Activated T-cell treated with anti-CD3 and anti-CD28 coated beads for 4 hours (primary cell): ENCODE results near the gene PXDC1.
"Not testable (repeated sequence)": the region's sequence is repeated elsewhere in the genome, so short reads cannot be mapped to it uniquely, and the experiment has no call there.

Source experiments
- DNase-seq: peaks from one replicate; pipeline ENCODE4 v3.0.0-alpha.2; 2020

PXDC1 gene

GRCh38 chr6:3782876-3783832, 31.6 kb upstream of the PXDC1 start:
- DNase-seq = no peak

- DNase-seq = no peak
These were observed 30.0 kb upstream of the PXDC1 start for GRCh38 chr6:3781504-3781903.

- DNase-seq = no peak
These were observed 28.0 kb upstream of the PXDC1 start for GRCh38 chr6:3779574-3779849.

DNA sequence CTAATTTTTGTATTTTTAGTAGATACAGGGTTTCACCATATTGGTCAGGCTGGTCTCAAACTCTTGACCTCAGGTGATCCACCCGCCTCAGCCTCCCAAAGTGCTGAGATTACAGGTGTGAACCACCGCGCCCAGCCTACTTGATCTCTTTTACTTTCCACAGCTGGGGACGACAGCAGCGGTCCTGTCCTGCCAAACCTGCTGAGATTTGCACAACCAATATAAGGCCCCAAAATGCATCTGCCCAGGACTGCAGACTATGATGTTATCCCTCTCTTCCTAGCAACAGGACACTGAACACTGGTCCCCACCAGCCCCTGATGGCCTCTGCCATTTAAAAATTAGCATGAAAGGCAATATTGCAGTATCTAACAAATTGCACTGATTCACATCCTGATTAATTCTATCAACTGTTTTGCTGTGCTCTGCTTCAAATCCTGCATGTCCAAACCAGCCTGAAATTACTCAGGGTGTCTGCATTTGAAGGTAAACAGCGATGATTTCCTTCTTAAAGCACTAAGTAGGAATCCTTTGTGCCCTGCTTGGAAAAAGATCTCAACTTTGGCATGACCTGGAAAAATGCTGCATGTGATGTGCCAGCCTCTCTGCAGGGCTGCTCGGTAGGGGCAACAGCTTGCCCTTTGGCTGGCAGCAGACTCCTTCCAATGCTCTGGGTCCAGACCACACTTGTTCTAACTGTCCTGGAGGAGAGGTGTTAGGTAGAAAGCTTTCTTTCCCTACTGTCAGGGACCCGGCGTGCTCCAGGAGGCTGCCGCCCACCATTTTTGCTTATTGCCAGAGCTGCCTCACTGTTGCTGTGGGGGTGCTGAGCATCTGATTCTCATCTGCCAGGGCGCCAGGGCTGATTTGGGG, 27.4 kb upstream of the PXDC1 start:
- DNase-seq = no peak

DNA sequence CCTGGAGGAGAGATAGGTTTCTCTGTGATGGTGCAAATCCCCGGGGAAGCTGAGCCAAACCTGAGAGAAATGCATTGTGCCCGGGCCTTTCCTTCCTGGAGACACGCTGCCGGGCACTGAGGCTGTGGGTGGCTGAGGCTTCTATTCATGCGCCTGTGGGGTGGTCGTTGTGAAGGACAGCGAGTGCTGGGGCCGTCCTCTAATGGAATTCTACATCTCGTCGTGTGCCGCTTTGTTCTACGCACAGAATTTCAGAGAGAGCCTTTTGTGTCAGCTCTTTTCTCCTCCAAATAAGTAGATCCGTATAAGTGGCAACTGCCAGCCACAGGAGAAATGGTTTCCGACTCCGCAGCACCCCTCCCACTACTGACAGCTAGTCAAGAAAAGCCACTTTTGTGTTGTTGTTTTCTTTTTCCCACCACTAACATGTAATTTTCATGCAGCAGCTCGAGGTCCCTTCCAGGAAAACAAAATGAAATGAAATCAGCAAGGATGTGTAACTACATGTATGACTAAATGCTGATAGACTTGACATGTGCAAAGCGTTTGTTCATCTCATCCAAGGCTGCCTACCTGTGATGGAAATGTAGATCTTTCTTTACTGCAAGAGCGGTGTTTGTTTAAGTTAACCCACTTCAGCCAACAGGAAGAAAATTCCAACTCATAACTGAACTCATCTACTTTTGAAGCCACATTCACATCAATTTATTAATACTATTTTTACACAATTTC, 26.4 kb upstream of the PXDC1 start:
- DNase-seq = no peak

- DNase-seq = no peak
These were observed 25.5 kb upstream of the PXDC1 start for GRCh38 chr6:3776881-3777507.

DNA sequence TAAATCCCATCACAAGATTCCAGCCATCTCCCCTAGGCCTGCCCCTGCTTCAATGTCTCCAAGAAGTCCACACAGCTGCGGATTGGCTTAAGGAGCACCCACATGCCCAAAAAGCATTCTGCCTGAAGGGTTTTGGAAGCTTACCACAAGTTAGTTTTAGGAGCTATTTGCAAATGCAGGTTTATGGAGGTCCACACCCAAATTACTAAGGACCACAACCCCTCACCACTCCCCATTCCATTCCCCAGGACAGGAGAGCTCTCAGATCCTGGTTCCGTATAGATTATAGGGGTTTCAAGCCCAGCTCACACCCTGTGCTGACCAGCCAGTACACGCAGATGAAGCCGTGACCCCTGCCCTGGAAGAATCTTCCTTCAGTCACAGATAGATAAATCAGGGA, 24.3 kb upstream of the PXDC1 start:
- DNase-seq = no peak

GRCh38 chr6:3775386-3775785, 23.9 kb upstream of the PXDC1 start:
- no peak for DNase-seq

- no peak for DNase-seq
These were observed 22.3 kb upstream of the PXDC1 start for GRCh38 chr6:3773678-3774298.

DNA sequence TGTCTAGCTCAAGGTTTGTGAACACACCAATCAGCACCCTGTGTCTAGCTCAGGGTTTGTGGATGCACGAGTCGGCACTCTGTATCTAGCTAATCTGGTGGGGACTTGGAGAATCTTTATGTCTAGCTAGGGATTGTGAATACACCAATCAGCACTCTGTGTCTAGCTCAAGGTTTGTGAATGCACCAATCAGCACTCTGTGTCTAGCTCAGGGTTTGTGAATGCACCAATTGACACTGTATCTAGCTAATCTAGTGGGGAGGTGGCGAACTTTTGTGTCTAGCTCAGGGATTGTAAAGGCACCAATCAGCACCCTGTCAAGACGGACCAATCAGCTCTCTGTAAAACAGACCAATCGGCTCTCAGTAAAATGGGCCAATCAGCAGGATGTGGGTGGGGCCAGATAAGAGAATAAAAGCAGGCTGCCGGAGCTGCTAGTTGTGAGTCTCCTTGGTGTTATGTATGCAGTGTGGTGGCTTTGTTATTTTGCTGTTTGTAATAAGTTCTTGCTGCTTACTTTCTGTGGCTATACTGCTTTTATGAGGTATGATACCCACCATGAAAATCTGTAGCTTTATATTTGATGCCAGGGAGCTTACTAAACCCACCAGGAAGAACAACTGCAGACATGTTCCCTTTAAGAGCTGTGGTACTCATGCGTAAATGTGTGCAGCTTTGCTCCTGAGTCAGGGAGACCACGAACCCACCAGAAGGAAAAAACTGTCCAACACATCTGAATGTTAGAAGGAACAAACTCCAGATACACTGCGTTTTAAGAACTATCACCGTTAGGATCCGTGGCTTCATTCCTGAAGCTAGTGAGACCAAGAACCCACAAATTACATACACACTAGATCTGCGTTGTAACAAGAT, 20.9 kb upstream of the PXDC1 start:
- not testable (repeated sequence) for DNase-seq

DNA sequence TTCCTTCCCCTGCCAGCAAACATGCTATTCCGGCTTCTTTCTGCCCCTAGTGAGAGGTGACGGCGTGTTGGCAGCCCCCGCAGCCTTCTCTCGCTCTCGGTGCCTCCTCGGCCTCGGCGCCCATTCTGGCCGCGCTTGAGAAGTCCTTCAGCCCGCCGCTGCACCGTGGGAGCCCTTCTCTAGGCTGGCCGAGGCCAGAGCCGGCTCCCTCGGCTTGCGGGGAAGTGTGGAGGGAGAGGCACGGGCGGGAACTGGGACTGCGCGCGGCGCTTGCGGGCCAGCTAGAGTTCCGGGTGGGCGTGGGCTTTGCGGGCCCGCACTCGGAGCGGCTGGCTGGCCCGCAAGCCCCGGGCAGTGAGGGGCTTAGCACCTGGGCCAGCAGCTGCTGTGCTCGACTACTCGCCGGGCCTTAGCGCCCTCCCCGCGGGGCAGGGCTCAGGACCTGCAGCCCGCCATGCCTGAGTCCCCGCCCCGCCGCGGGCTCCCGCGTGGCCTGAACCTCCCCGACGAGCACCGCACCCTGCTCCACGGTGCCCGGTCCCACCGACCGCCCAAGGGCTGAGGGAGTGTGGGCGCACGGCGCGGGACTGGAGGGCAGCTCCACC, 20.0 kb upstream of the PXDC1 start:
- no peak for DNase-seq

GRCh38 chr6:3770023-3770720, 18.7 kb upstream of the PXDC1 start:
- no peak for DNase-seq

DNA sequence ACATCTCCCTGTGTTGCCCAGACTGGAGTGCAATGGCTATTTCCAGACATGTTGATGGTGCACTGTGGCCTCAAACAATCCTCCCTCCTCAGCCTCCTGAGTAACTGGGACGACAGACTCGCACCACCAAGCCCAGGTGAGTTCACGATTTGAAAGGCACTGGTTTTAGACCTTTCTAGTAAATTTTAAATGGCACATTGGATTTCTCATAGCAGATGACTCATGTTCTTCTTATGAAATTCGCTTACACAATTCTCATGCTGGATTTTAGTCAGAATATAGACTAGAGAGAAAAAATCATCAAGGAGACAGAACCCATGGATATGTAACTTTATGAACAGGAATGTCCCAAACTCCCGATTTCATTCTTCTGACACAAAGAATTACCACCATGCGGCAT, 18.1 kb upstream of the PXDC1 start:
- no peak for DNase-seq

- DNase-seq = no peak
These were observed 17.0 kb upstream of the PXDC1 start for GRCh38 chr6:3768502-3768901.

- DNase-seq = not testable (repeated sequence)
These were observed 16.0 kb upstream of the PXDC1 start for GRCh38 chr6:3767483-3767882.

DNA sequence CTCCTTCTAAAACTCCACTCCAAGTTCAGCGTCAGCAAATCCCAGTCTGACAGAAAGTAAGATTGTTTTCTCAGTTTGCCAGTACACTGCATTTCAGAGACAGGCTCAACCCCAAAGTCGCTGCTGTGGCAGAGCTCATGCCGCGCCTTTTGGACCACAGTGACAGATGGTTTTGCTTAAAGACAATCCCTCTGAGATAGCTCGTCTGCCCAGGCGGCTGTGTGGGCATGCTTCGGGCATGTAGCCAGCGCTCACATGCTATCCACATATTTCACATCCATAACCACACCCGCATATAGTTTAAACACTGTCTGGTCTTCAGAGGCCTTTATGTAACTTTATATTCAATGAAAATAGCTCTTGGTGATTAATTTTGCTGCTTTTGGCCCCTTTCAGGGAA, 14.7 kb upstream of the PXDC1 start:
- DNase-seq = no peak

DNA sequence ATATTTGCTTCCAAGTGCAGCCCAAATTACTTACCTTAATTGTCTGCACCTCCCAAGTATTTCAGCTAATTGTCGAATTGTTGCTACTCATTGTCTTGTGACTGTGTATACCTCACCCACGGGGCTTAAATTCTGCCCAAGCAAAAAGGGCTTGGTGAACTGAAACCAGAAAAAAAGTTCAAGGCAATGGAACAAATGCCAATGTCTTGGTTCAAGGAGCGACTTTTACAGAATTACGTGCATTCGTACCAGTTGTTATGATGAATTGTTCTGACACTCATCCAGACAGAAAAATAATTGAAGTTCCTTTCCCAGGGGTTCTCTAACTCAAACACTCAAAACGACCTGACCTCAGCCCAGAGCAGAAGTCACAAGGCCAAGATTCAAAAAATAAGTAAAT, 13.9 kb upstream of the PXDC1 start:
- no peak for DNase-seq

- no peak for DNase-seq
These were observed 13.2 kb upstream of the PXDC1 start for GRCh38 chr6:3764516-3765335.

GRCh38 chr6:3762852-3763251, 11.3 kb upstream of the PXDC1 start:
- no peak for DNase-seq
